NCI-H187 (cell line): ENCODE results near the gene CDC16.
"Not testable (repeated sequence)": the region's sequence is repeated elsewhere in the genome, so short reads cannot be mapped to it uniquely, and the experiment has no call there.

ENCODE experiments used
- DNase-seq, 2 experiments: peaks; one replicate each; lab custom pipeline; 2025; lab: John Stamatoyannopoulos, UW

Gene CDC16

GRCh38 chr13:114227528-114227927 is 7.2 kb upstream of the CDC16 start:
- DNase-seq, result no peak

GRCh38 chr13:114228176-114228575 is 6.5 kb upstream of the CDC16 start:
- DNase-seq, result no peak

GRCh38 chr13:114229506-114229905 is 5.2 kb upstream of the CDC16 start:
- no peak for DNase-seq

GRCh38 chr13:114230117-114230516 is 4.6 kb upstream of the CDC16 start:
- DNase-seq, result no peak

- no peak for DNase-seq
Observed at GRCh38 chr13:114230575-114230974, 4.1 kb upstream of the CDC16 start.

GRCh38 chr13:114231886-114232285 is 2.8 kb upstream of the CDC16 start:
- no peak for DNase-seq

GRCh38 chr13:114234266-114234644 is 442 bp upstream of the CDC16 start:
- DNase-seq, result no peak

GRCh38 chr13:114235697-114236096 is 1.0 kb downstream of the CDC16 start:
- DNase-seq, result no peak

- DNase-seq, result no peak
Observed at GRCh38 chr13:114236227-114236626, 1.5 kb downstream of the CDC16 start.

- DNase-seq, result no peak
Observed at GRCh38 chr13:114237415-114238112, 2.9 kb downstream of the CDC16 start.

- DNase-seq, result no peak
Observed at GRCh38 chr13:114241918-114242317, 7.2 kb downstream of the CDC16 start.

GRCh38 chr13:114243971-114244370 is 9.3 kb downstream of the CDC16 start:
- DNase-seq, result no peak

GRCh38 chr13:114244637-114245036 is 9.9 kb downstream of the CDC16 start:
- DNase-seq, result no peak

GRCh38 chr13:114248011-114248410 is 13.3 kb downstream of the CDC16 start:
- DNase-seq, result no peak

GRCh38 chr13:114249077-114249476 is 14.4 kb downstream of the CDC16 start:
- no peak for DNase-seq

GRCh38 chr13:114251639-114252440 is 17.1 kb downstream of the CDC16 start:
- not testable (repeated sequence) for DNase-seq

GRCh38 chr13:114256547-114256946 is 21.9 kb downstream of the CDC16 start:
- DNase-seq, result no peak

GRCh38 chr13:114257014-114257413 is 22.3 kb downstream of the CDC16 start:
- no peak for DNase-seq

- DNase-seq, result no peak
Observed at GRCh38 chr13:114258589-114258988, 23.9 kb downstream of the CDC16 start.

GRCh38 chr13:114259374-114259773 is 24.7 kb downstream of the CDC16 start:
- DNase-seq, result no peak

GRCh38 chr13:114259974-114260373 is 25.3 kb downstream of the CDC16 start:
- DNase-seq, result peak; percentile 28 to 49

- DNase-seq, result no peak
Observed at GRCh38 chr13:114260814-114261213, 26.1 kb downstream of the CDC16 start.

GRCh38 chr13:114261328-114261965 is 26.8 kb downstream of the CDC16 start:
- DNase-seq, result no peak
